Activated CD4-positive, alpha-beta T cell treated with anti-CD3 and anti-CD28 coated beads, Interleukin-2, amount 10 ng/mL, durations not matched to agents 7 days and 5 days (primary cell): ENCODE results near the gene PTPRN. TPM values are rescaled to one million over a fixed set of nuclear protein-coding genes. Genes with fewer than 3 reads are reported as not detected.
A peak's percentile ranks its signal among the peaks of the same experiment; 100 is the strongest.

ENCODE experiments used
- CTCF ChIA-PET: fragments of 350-600 bp; sonication (Branson Sonifier 250); formaldehyde crosslinking; loops from one replicate; lab custom pipeline; 2021; ENCODE audit warnings: antibody characterized with exemption; lab: Charles Lee
- POLR2A ChIA-PET: fragments of 350-600 bp; sonication (Branson Sonifier 250); formaldehyde crosslinking; loops from one replicate; lab custom pipeline; 2021; ENCODE audit warnings: antibody characterized with exemption; lab: Charles Lee
- DNase-seq: peaks from one replicate; pipeline ENCODE4 v3.0.0-alpha.2; 2020
- H3K27ac Mint-ChIP-seq: one replicate; pipeline ENCODE4 v1.8.0; 2021; ENCODE audit warnings: mild to moderate bottlenecking, moderate library complexity, mixed read lengths
- H3K27me3 Mint-ChIP-seq: one replicate; pipeline ENCODE4 v1.8.0; 2021; ENCODE audit warnings: mixed read lengths
- H3K36me3 Mint-ChIP-seq: one replicate; pipeline ENCODE4 v1.8.0; 2021; ENCODE audit warnings: low read depth, mixed read lengths
- H3K4me1 Mint-ChIP-seq: one replicate; pipeline ENCODE4 v1.8.0; 2021; ENCODE audit warnings: mixed read lengths
- H3K4me3 Mint-ChIP-seq: one replicate; pipeline ENCODE4 v1.8.0; 2021; ENCODE audit warnings: mild to moderate bottlenecking, moderate library complexity, mixed read lengths
- H3K9me3 Mint-ChIP-seq: one replicate; pipeline ENCODE4 v1.8.0; 2021; ENCODE audit warnings: mixed read lengths
- total RNA-seq, 2 experiments: library from RNA; stranded (reverse); gene quantifications; one replicate each; pipeline ENCODE4 v1.2.3, GENCODE V29; 2021

Gene PTPRN
- total RNA-seq, result not detected

DNA sequence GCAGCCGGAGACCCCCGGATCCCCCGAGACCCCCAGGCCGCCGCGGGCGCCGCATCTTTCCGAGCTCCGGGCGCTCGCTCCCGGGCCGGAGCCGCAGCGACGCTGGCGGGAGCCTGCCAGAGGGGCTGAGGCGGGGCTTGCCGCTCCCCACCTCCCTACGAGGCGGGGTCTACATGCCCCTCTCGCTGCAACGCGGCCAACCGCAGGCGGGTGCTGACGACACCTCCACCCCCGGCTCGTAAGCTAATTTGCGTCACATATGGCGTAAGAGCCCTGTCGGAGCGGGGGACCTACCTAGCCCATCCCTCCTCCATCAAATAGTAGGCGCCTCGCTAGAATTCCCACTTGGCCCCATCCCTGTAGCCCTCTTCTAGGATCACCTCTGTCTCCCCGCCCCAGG is at the start of gene PTPRN:
TSS of gene PTPRN (minus strand) at position 124 of the 400 bp plus-strand sequence. CDS start at position 55, 69 bp downstream.
- H3K4me3 Mint-ChIP-seq, result no peak within 1 kb of the TSS
- H3K36me3 Mint-ChIP-seq, result no peaks in the 10 kb centered on the region
- no peaks in the 10 kb centered on the region for H3K4me1 Mint-ChIP-seq
- CTCF ChIA-PET, result interaction anchor here (0.7 to 1.6 kb wide), 4 partner anchors 10 to 139 kb away, joined by 3 to 5 read pairs (median 3); partner anchors contain the start of gene SLC23A3
- peaks cover 48% of the 10 kb centered on the region for H3K27me3 Mint-ChIP-seq
- no peak for DNase-seq
- POLR2A ChIA-PET, result no interaction called here
- no peaks in the 10 kb centered on the region for H3K9me3 Mint-ChIP-seq
- H3K27ac Mint-ChIP-seq, result no peak within 1 kb of the TSS

DNA sequence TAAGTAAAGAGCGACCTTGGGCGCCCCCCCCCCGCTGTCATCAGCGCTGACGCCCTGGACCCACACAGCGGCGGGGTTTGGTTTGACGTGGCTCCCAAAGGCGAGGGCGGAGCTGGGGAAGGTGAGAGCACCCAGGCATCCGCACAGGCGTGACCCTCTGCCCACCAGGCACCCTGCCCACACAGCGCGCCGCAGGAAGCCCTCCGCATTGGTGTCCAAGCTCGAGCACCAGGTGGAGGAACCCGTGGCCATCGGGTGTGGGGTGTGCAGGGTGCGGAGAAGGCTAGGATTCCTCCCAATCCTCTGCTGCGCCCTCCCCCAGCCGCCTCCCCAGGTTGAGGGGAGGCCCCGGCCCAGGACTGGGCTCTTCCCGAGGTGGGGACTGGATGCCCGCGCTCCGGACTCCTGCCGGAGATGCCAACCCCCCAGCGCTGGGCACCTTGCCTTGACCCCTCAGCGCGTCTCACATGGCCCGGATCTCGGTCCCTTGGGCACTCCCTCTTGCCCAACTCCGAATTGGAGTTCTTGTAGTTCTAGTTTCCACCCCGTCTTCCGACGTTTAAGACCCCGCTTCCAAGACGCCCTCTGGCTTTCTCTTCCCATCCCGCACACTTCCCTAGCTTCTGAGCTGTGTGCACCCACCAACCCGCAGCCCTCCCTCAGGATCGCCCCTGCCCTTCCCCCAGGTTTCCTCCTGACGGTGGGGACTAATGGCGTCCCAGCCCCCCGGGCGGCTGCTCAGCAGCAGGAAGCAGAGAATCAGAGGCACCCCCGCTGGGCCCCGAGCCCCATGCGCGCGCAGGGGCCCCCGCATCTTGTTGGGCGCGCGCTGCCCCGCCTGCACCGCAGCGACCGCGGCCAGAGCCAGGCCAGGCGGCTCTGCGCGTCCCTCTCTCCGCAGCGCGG is 49.2 kb upstream of the PTPRN start:
- Mint-ChIP-seq H3K9me3 (no peaks in the 10 kb centered on the region), H3K36me3 (no peaks in the 10 kb centered on the region), H3K27me3 (peaks cover 47% of the 10 kb centered on the region), H3K4me3 (no peak overlapping the region), H3K27ac (no peak overlapping the region), H3K4me1 (peaks cover 4% of the 10 kb centered on the region)
- POLR2A ChIA-PET, result no interaction called here
- no peak for DNase-seq
- CTCF ChIA-PET, result no interaction called here

DNA sequence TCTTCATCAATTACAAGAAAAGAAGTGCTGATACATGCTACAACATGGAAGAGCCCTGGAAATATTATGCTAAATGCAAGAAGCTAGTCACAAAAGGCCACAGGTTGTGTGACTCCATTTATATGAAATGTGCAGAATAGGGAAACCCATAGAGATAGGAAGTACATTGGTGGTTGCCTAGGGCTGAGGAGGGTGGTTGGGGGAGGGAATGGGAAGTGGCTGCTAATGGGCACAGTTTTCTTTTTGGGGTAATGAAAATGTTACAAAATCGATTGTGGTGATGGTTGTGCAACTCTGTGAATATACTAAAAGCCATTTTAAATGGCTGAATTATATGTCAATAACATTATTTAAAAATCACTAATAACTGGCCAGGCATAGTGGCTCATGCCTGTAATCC is 47.6 kb upstream of the PTPRN start:
- no peaks in the 10 kb centered on the region for H3K4me1 Mint-ChIP-seq
- CTCF ChIA-PET, result interaction anchor here (0.6 kb wide), 1 partner anchor 447 kb away, joined by 3 read pairs; no protein-coding TSS in a partner anchor
- H3K36me3 Mint-ChIP-seq, result no peaks in the 10 kb centered on the region
- no peaks in the 10 kb centered on the region for H3K9me3 Mint-ChIP-seq
- DNase-seq, result no peak
- H3K27me3 Mint-ChIP-seq, result peaks cover 47% of the 10 kb centered on the region
- H3K4me3 Mint-ChIP-seq, result no peak overlapping the region
- POLR2A ChIA-PET, result interaction anchor here (0.6 kb wide), 1 partner anchor 17 kb away, joined by 7 read pairs; no protein-coding TSS in a partner anchor
- no peak overlapping the region for H3K27ac Mint-ChIP-seq

GRCh38 chr2:219354582-219354981 is 45.4 kb upstream of the PTPRN start:
- Mint-ChIP-seq H3K4me1 (no peaks in the 10 kb centered on the region), H3K4me3 (no peak overlapping the region), H3K27ac (no peak overlapping the region), H3K9me3 (no peaks in the 10 kb centered on the region), H3K27me3 (peaks cover 36% of the 10 kb centered on the region), H3K36me3 (no peaks in the 10 kb centered on the region)
- CTCF ChIA-PET, result no interaction called here
- POLR2A ChIA-PET, result no interaction called here
- no peak for DNase-seq

GRCh38 chr2:219353129-219353528 is 43.9 kb upstream of the PTPRN start:
- CTCF ChIA-PET, result interaction anchor here (1.0 to 2.2 kb wide), 3 partner anchors 11 to 34 kb away, joined by 3 to 7 read pairs (median 6); partner anchors contain the start of gene DNPEP
- H3K27ac Mint-ChIP-seq, result no peak overlapping the region

DNA sequence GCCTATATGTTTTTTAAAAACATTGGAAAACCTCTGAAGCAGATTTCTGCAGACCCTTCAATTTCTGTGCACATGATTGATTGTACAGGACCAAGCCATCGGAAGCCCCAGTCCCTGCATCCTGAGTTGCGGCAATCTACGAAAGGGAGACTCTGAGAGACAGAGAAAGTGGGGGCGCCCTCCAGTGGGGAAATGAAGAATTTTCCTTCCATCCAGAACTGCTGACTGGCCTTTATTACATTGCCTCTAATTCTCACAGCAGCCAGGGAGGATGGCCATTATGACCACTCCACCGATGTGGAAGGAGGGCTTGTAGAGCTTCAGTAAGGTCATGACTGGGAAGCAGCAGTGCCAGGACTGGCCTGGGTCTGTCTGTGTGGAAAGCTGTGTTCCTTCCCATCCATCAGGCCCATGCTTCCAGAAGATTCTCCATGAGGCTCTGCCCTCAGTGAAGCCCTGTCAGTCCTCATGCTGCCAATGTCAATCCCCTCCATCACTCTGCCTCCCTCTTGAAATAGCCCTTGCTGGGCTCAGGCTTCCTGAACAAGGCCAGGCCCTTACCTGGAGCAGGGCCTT is 43.3 kb upstream of the PTPRN start:
- Mint-ChIP-seq H3K4me3 (no peak overlapping the region), H3K4me1 (no peaks in the 10 kb centered on the region), H3K27me3 (peaks cover 34% of the 10 kb centered on the region), H3K36me3 (no peaks in the 10 kb centered on the region), H3K9me3 (no peaks in the 10 kb centered on the region), H3K27ac (no peak overlapping the region)
- DNase-seq, result peak; percentile 74
- ChIA-PET CTCF (interaction anchor here (1.0 to 2.2 kb wide), 6 partner anchors 11 to 58 kb away, joined by 3 to 7 read pairs (median 5); partner anchors contain the start of gene DNPEP), POLR2A (no interaction called here)

More at GRCh38 chr2:219353129-219353528, 43.9 kb upstream of the PTPRN start:
- POLR2A ChIA-PET, result no interaction called here
- Mint-ChIP-seq H3K4me1 (no peaks in the 10 kb centered on the region), H3K36me3 (no peaks in the 10 kb centered on the region), H3K27me3 (peaks cover 35% of the 10 kb centered on the region), H3K9me3 (no peaks in the 10 kb centered on the region), H3K4me3 (no peak overlapping the region)
- no peak for DNase-seq

DNA sequence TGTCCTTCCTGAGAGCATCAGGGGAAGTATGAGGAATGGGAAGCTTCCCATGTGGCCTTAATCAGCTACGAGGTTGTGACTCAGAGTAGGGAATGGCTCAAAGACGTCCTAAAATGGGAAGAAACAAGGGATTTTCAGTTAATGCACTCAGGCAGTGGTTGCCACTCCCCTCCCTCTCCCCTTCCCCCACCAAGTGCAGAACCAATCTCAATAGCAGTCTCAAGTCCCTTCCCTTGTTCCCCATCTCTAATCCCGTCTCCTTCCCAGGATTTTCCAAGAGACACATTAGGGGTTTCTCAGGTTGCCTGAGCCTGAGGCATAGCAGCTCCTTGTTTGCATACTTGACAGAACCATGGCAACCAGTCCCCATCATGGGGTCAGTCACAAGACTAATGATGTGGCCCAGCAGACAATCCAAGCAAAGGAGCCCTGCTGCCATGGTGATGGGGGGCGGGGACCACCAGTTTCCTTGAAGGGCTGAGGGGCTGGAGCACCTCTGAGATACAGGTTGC is 41.6 kb upstream of the PTPRN start:
- ChIA-PET POLR2A (no interaction called here), CTCF (interaction anchor here (0.7 to 2.0 kb wide), 3 partner anchors 15 to 191 kb away, joined by 3 to 5 read pairs (median 4); no protein-coding TSS in a partner anchor)
- DNase-seq, result no peak
- no peaks in the 10 kb centered on the region for H3K9me3 Mint-ChIP-seq
- peaks cover 22% of the 10 kb centered on the region for H3K27me3 Mint-ChIP-seq
- no peak overlapping the region for H3K4me3 Mint-ChIP-seq
- no peak overlapping the region for H3K27ac Mint-ChIP-seq
- no peaks in the 10 kb centered on the region for H3K36me3 Mint-ChIP-seq
- H3K4me1 Mint-ChIP-seq, result no peaks in the 10 kb centered on the region

GRCh38 chr2:219350215-219350614 is 41.0 kb upstream of the PTPRN start:
- no peak overlapping the region for H3K4me3 Mint-ChIP-seq
- H3K4me1 Mint-ChIP-seq, result no peaks in the 10 kb centered on the region
- no peak for DNase-seq
- no peaks in the 10 kb centered on the region for H3K9me3 Mint-ChIP-seq
- peaks cover 22% of the 10 kb centered on the region for H3K27me3 Mint-ChIP-seq
- no peak overlapping the region for H3K27ac Mint-ChIP-seq
- H3K36me3 Mint-ChIP-seq, result no peaks in the 10 kb centered on the region
- ChIA-PET POLR2A (no interaction called here), CTCF (interaction anchor here (0.7 to 1.3 kb wide), 2 partner anchors 16 to 37 kb away, joined by 3 read pairs; partner anchors contain the start of gene DNPEP)

GRCh38 chr2:219344751-219345430 is 35.7 kb upstream of the PTPRN start:
- ChIA-PET POLR2A (no interaction called here), CTCF (interaction anchor here (0.6 to 0.9 kb wide), 2 partner anchors 43 to 50 kb away, joined by 3 to 4 read pairs; no protein-coding TSS in a partner anchor)
- H3K36me3 Mint-ChIP-seq, result no peaks in the 10 kb centered on the region
- no peak for DNase-seq
- no peak overlapping the region for H3K27ac Mint-ChIP-seq
- H3K27me3 Mint-ChIP-seq, result peaks cover 28% of the 10 kb centered on the region
- H3K4me1 Mint-ChIP-seq, result no peaks in the 10 kb centered on the region
- H3K4me3 Mint-ChIP-seq, result no peak overlapping the region
- no peaks in the 10 kb centered on the region for H3K9me3 Mint-ChIP-seq

- Mint-ChIP-seq H3K27ac (no peak overlapping the region), H3K27me3 (peaks cover 60% of the 10 kb centered on the region), H3K4me3 (no peak overlapping the region), H3K4me1 (no peaks in the 10 kb centered on the region), H3K9me3 (peaks cover 12% of the 10 kb centered on the region), H3K36me3 (no peaks in the 10 kb centered on the region)
- ChIA-PET POLR2A (no interaction called here), CTCF (no interaction called here)
- DNase-seq, result no peak
Observed at GRCh38 chr2:219335373-219335786, 26.2 kb upstream of the PTPRN start.

DNA sequence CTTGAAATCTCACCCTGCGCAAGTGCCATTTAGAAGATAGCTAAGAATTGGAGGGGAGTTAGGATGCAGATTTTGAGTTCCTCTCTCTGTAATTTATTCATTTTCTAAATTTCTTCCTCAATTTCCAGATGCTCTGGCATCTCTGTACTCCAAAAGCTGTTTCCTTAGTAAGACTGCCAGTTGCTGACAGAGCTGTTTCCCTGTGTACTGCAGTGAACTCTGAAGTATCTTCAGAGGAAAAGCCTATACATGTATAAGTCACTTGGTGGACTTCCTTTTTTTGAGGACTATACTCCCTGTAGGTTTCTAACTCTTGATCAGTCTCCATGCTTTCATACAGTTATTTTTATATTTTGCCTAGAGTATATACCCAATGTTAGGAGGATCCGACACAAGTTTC is 24.9 kb upstream of the PTPRN start:
- H3K27me3 Mint-ChIP-seq, result peaks cover 59% of the 10 kb centered on the region
- CTCF ChIA-PET, result no interaction called here
- H3K36me3 Mint-ChIP-seq, result no peaks in the 10 kb centered on the region
- H3K4me1 Mint-ChIP-seq, result no peaks in the 10 kb centered on the region
- H3K4me3 Mint-ChIP-seq, result no peak overlapping the region
- DNase-seq, result no peak
- peaks cover 12% of the 10 kb centered on the region for H3K9me3 Mint-ChIP-seq
- POLR2A ChIA-PET, result no interaction called here
- H3K27ac Mint-ChIP-seq, result no peak overlapping the region

GRCh38 chr2:219332542-219332941 is 23.3 kb upstream of the PTPRN start, which contains the start of gene RESP18:
TSS of gene RESP18 (minus strand) at chr2:219332744.
- ChIA-PET CTCF (interaction anchor here (0.5 kb wide), 2 partner anchors 13 to 186 kb away, joined by 3 read pairs; no protein-coding TSS in a partner anchor), POLR2A (no interaction called here)
- no peaks in the 10 kb centered on the region for H3K36me3 Mint-ChIP-seq
- H3K9me3 Mint-ChIP-seq, result peaks cover 12% of the 10 kb centered on the region
- peaks cover 59% of the 10 kb centered on the region for H3K27me3 Mint-ChIP-seq
- H3K27ac Mint-ChIP-seq, result no peak within 1 kb of the TSS
- no peaks in the 10 kb centered on the region for H3K4me1 Mint-ChIP-seq
- DNase-seq, result no peak
- no peak within 1 kb of the TSS for H3K4me3 Mint-ChIP-seq
